Uterus (tissue), 2 donors: ENCODE data around the gene TPM4.

Experiments
- CTCF ChIP-seq, 4 experiments: fragments of 200-600 bp in 2 of 4; fragments of 450-650 bp in 2 of 4; sonication (generic) in 2 of 4; IDR thresholded peaks; one replicate each; pipeline ENCODE4 v1.5.1; 2016 to 2019; ENCODE audit warnings: antibody characterized with exemption in 4 of 4, mild to moderate bottlenecking in 2 of 4, moderate library complexity in 1 of 4
- POLR2A ChIP-seq, 2 donors: fragments of 450-650 bp; IDR thresholded peaks; one replicate each; pipeline ENCODE4 v1.6.1; 2016; ENCODE audit warnings: antibody characterized with exemption in 2 of 2, mild to moderate bottlenecking in 1 of 2, moderate library complexity in 1 of 2

GRCh38 chr19:16111160-16111908, 35.0 kb downstream of the TPM4 start, which contains the start of gene RAB8A:
- TF ChIP-seq POLR2A (IDR thresholded peaks at IDR 0.05): peak; percentile 27 to 47
- peak; percentile 90 to 100 (median 98) for TF ChIP-seq CTCF (IDR thresholded peaks at IDR 0.05)
